ENCODE measurements around the gene BACH2.
"Not testable (repeated sequence)": the region's sequence is repeated elsewhere in the genome, so short reads cannot be mapped to it uniquely, and the experiment has no call there.

BACH2 gene

DNA sequence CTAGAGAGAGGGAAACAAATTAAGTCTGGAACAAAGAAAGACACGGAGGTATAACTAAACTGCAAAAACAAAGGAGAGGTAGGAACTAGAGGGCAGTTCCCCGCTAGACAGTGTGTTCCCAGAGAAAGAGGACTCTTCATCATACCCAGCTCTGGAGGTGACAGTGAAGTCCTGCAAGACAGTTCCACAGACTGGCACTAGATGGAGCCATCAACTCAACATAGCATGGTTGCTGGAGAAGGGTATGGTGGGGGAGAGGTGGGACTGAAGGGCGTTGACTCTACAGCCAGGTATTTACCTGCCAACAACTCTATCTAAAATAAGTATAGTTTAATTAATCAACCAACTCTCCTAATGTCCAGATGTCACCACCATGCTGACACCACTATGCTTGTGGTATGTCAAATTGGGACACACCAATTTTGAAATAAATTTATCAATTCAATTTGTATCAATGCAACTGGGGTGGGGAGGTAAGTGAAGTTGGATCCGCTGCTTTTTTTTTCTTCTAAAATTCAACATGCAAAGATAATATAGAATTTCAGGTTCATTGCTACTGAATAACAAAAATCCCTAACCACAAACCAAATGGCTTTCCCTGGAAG, 9.7 kb downstream of the BACH2 start:
- TF ChIP-seq, protein P1, sequence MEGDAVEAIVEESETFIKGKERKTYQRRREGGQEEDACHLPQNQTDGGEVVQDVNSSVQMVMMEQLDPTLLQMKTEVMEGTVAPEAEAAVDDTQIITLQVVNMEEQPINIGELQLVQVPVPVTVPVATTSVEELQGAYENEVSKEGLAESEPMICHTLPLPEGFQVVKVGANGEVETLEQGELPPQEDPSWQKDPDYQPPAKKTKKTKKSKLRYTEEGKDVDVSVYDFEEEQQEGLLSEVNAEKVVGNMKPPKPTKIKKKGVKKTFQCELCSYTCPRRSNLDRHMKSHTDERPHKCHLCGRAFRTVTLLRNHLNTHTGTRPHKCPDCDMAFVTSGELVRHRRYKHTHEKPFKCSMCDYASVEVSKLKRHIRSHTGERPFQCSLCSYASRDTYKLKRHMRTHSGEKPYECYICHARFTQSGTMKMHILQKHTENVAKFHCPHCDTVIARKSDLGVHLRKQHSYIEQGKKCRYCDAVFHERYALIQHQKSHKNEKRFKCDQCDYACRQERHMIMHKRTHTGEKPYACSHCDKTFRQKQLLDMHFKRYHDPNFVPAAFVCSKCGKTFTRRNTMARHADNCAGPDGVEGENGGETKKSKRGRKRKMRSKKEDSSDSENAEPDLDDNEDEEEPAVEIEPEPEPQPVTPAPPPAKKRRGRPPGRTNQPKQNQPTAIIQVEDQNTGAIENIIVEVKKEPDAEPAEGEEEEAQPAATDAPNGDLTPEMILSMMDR (conservative IDR thresholded peaks at IDR 0.05), result peak; percentile 81
- no peak overlapping the region for H3K27ac ChIP-seq

DNA sequence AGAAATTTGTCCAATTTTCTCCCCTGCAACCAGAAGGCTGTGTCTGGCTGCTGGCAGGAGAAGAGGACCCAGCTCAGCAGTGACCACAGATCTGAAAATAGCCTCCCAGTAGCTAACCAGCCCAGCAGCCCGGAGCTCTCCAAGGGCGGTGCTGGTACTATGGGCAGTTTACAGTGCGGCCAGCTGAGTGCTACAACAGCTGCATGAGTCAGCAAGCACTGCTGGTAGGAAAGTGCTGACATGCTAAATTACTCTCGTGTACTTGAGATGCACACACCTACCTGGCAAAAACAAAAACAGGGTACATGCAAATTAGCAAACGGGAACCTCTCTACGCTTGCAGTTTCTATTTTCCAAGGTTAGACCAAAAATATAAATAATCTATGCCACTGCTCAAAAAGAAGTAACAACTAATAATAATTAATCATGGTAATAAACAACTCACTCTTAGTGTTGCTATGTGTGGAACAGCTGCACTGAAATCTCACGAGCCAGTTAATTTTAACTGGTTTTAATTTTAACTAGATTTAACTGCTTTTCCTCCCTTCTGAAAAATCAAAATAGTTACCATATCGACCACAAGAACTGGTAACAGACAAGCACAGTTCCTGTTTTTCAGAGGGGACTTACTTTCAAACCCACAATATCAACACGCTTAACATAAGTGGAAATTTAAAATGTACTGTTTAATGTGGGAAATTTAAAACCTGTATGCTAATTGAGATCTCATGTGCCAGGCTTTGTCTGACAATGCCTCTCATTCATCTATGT, 10.8 kb downstream of the BACH2 start:
- H3K27ac ChIP-seq, result no peak overlapping the region
- TF ChIP-seq, protein P1 (conservative IDR thresholded peaks at IDR 0.05), result no peak

- no peak overlapping the region for H3K27ac ChIP-seq
- TF ChIP-seq, protein P1 (conservative IDR thresholded peaks at IDR 0.05), result no peak
Measured at GRCh38 chr6:90285042-90285481, 11.6 kb downstream of the BACH2 start.

DNA sequence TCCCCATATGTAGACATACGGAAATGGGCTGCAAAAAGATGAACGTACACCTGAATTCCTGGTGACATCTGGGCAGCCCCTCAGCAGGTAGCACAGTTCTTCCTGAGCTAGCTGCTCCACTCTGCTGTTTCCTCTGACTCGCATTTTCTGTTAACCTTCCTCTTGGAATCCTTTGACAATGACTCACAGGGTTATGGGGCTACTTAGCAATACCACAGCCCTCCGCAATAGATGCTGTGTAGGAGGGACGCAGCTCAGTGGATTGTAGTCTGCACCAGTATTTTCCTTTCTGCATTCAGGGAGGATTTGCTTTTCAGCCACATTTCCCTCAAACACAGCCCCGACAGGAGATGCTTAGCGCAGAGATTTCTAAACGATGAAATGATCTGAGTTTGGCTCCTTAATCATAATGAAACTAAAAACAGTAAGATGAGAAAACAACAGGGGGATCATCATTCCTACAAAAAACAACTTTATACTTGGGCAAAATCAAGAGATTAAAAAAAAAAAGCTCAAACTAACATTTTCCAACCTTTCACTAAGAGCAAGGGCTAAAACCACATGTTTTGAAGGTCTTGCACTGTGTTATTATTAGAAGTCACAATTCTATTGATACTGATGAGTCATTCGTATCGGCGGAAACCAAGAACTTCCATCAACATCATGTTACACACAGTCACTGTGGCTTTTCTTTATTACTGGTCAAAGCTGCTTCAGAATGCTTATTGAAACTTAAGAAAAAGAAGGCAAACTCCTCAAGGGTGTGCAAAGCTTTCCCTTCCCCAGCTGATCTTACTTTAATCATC, 12.2 kb downstream of the BACH2 start:
- H3K27ac ChIP-seq, result no peak overlapping the region
- TF ChIP-seq, protein P1 (conservative IDR thresholded peaks at IDR 0.05), result no peak

GRCh38 chr6:90282265-90282664, 14.4 kb downstream of the BACH2 start:
- not testable (repeated sequence) for H3K27ac ChIP-seq

- H3K27ac ChIP-seq, result no peak overlapping the region
Measured at GRCh38 chr6:90278129-90278528, 18.5 kb downstream of the BACH2 start.

DNA sequence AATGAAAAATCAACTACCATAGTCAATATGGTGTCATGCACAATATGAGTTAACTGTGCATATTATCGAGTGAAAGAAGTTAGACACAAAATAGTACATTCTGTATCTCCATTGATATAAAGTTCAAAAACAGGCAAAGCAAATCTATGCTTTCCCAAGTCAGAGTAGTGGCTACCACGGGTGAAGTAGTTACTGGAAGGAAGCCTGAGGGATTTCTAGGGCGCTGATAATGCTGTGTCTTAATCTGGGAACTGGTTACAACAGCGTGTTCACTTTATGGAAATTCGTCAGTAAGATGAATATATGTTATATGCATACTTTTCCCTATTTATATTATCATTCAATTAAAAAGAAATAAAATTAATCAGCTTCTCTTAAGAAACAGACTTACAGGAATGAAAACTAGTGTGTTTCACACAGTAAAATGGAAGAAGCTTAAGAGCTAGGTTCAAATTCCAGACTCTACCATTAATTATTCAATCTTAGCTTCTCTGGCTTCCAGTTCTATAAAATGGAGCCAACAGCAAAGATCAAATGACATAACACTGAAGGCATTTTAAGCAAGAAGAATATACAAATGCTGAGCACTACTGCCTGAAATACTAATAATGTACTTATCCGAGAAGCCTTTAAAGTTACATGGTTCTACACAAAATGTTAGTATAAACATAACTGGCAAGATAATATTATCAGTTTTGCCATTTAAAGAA, 19.2 kb downstream of the BACH2 start:
- no peak overlapping the region for H3K27ac ChIP-seq
- TF ChIP-seq, protein P1 (conservative IDR thresholded peaks at IDR 0.05), result no peak

More at GRCh38 chr6:90278129-90278528, 18.5 kb downstream of the BACH2 start:
- TF ChIP-seq, protein P1 (conservative IDR thresholded peaks at IDR 0.05), result no peak
